HEK293T (cell line): ENCODE measurements around the gene NDRG4.
"Not testable (repeated sequence)": the region's sequence is repeated elsewhere in the genome, so short reads cannot be mapped to it uniquely, and the experiment has no call there.

Experiments used
- CTCF ChIA-PET: fragments of 350-600 bp; formaldehyde crosslinking; extraction: SDS; loops from one replicate; lab custom pipeline; 2021; ENCODE audit warnings: antibody characterized with exemption, inconsistent platforms; lab: Yijun Ruan, JAX
- POLR2A ChIA-PET: fragments of 350-600 bp; formaldehyde crosslinking; extraction: SDS; loops from one replicate; lab custom pipeline; 2020; ENCODE audit warnings: antibody characterized with exemption, inconsistent platforms; lab: Yijun Ruan, JAX
- DNase-seq: peaks from one replicate; pipeline ENCODE4 v3.0.0; 2012; ENCODE audit warnings: mixed read lengths; ENCODE audit errors: extremely low spot score
- ARNT ChIP-seq: fragments of 450-650 bp; IDR thresholded peaks from 2 replicates; pipeline ENCODE4 v1.6.1; 2017; ENCODE audit warnings: mild to moderate bottlenecking
- BHLHE40 ChIP-seq: fragments of 450-650 bp; IDR thresholded peaks from 2 replicates; pipeline ENCODE4 v1.6.1; 2016; ENCODE audit warnings: mild to moderate bottlenecking, moderate library complexity, borderline replicate concordance
- CTBP1 ChIP-seq: fragments of 450-650 bp; IDR thresholded peaks from 2 replicates; pipeline ENCODE4 v1.6.1; 2016; ENCODE audit warnings: borderline replicate concordance
- ELF4 ChIP-seq: fragments of 450-650 bp; IDR thresholded peaks from 2 replicates; pipeline ENCODE4 v1.6.1; 2017; ENCODE audit warnings: antibody characterized with exemption
- FOXA1 ChIP-seq: fragments of 450-650 bp; IDR thresholded peaks from 2 replicates; pipeline ENCODE4 v1.6.1; 2016; ENCODE audit warnings: mild to moderate bottlenecking
- FOXK2 ChIP-seq: fragments of 450-650 bp; IDR thresholded peaks from 2 replicates; pipeline ENCODE4 v1.6.1; 2016; ENCODE audit warnings: mild to moderate bottlenecking
- FOXM1 ChIP-seq: fragments of 450-650 bp; IDR thresholded peaks from 2 replicates; pipeline ENCODE4 v1.6.1; 2017; ENCODE audit warnings: mild to moderate bottlenecking, borderline replicate concordance
- HDGF ChIP-seq: fragments of 450-650 bp; IDR thresholded peaks from 2 replicates; pipeline ENCODE4 v1.6.1; 2017; ENCODE audit warnings: antibody characterized with exemption, borderline replicate concordance
- L3MBTL2 ChIP-seq: fragments of 450-650 bp; conservative IDR thresholded peaks from 2 replicates; pipeline ENCODE4 v1.6.1; 2016; ENCODE audit warnings: mild to moderate bottlenecking
- LEF1 ChIP-seq: fragments of 450-650 bp; IDR thresholded peaks from 2 replicates; pipeline ENCODE4 v1.6.1; 2017; ENCODE audit warnings: mild to moderate bottlenecking, borderline replicate concordance
- NFRKB ChIP-seq: fragments of 450-650 bp; IDR thresholded peaks from 2 replicates; pipeline ENCODE4 v1.6.1; 2016; ENCODE audit warnings: mild to moderate bottlenecking, moderate library complexity
- PKNOX1 ChIP-seq: fragments of 450-650 bp; IDR thresholded peaks from 2 replicates; pipeline ENCODE4 v1.6.1; 2016
- SP1 ChIP-seq: fragments of 450-650 bp; IDR thresholded peaks from 2 replicates; pipeline ENCODE4 v1.6.1; 2017
- SUZ12 ChIP-seq: fragments of 450-650 bp; IDR thresholded peaks from 2 replicates; pipeline ENCODE4 v1.6.1; 2016; ENCODE audit warnings: mild to moderate bottlenecking
- TARDBP ChIP-seq: fragments of 450-650 bp; IDR thresholded peaks from 2 replicates; pipeline ENCODE4 v1.6.1; 2016
- ZNF384 ChIP-seq: fragments of 450-650 bp; IDR thresholded peaks from 2 replicates; pipeline ENCODE4 v1.6.1; 2016

The NDRG4 gene

GRCh38 chr16:58485184-58485887, 14.6 kb upstream of the NDRG4 start:
- DNase-seq: no peak
- TF ChIP-seq HDGF (no peak), ARNT (no peak), PKNOX1 (no peak), L3MBTL2 (no peak), TARDBP (no peak), SP1 (no peak), NFRKB (no peak), BHLHE40 (no peak), FOXA1 (no peak), ELF4 (no peak), LEF1 (no peak), ZNF384 (no peak), CTBP1 (no peak), FOXM1 (no peak), FOXK2 (no peak), SUZ12 (no peak)
- ChIA-PET POLR2A (interaction anchor here (0.8 kb wide), 1 partner anchor 93 kb away, joined by 3 read pairs; the partner anchor contains the start of gene GINS3), CTCF (interaction anchor here (0.5 to 3.5 kb wide), 5 partner anchors 33 to 149 kb away, joined by 3 to 43 read pairs (median 5); no protein-coding TSS in a partner anchor)

GRCh38 chr16:58487566-58488351, 12.2 kb upstream of the NDRG4 start:
- TF ChIP-seq FOXM1: no peak
- TF ChIP-seq L3MBTL2: peak; percentile 12; the same call in 1 of the 2 replicates
- ChIA-PET POLR2A (interaction anchor here (0.9 to 1.5 kb wide), 2 partner anchors 95 to 151 kb away, joined by 4 to 5 read pairs; partner anchors contain the start of gene GINS3), CTCF (interaction anchor here (0.6 to 3.5 kb wide), 14 partner anchors 12 to 298 kb away, joined by 3 to 43 read pairs (median 3); partner anchors contain the start of gene NDRG4)
- peak; percentile 92 for DNase-seq

GRCh38 chr16:58488531-58488930, 11.4 kb upstream of the NDRG4 start:
- ChIA-PET CTCF (interaction anchor here (1.0 to 3.5 kb wide), 4 partner anchors 11 to 268 kb away, joined by 3 to 43 read pairs (median 6); partner anchors contain the start of gene NDRG4), POLR2A (interaction anchor here (0.7 to 1.5 kb wide), 2 partner anchors 96 kb away, joined by 3 to 5 read pairs; partner anchors contain the start of gene GINS3)
- DNase-seq: no peak
- TF ChIP-seq ELF4 (no peak), FOXK2 (no peak), LEF1 (no peak), ZNF384 (no peak), TARDBP (no peak), NFRKB (no peak), ARNT (no peak), FOXA1 (no peak), FOXM1 (no peak), SP1 (no peak)

- CTCF ChIA-PET: interaction anchor here (1.5 kb wide), 1 partner anchor 10 kb away, joined by 3 read pairs; the partner anchor contains the start of gene NDRG4
- TF ChIP-seq ZNF384 (no peak), HDGF (no peak)
- DNase-seq: no peak
- POLR2A ChIA-PET: no interaction called here
Measured at GRCh38 chr16:58490065-58490464, 9.9 kb upstream of the NDRG4 start.

- CTCF ChIA-PET: interaction anchor here (1.5 kb wide), 1 partner anchor 10 kb away, joined by 3 read pairs; the partner anchor contains the start of gene NDRG4
- POLR2A ChIA-PET, DNase-seq: not testable (repeated sequence)
Measured at GRCh38 chr16:58490539-58490938, 9.4 kb upstream of the NDRG4 start.

- no peak for DNase-seq
- CTCF ChIA-PET: no interaction called here
- POLR2A ChIA-PET: no interaction called here
- TF ChIP-seq SUZ12 (no peak), HDGF (no peak), FOXM1 (no peak), PKNOX1 (no peak), LEF1 (no peak), SP1 (no peak), ARNT (no peak)
Measured at GRCh38 chr16:58492066-58492465, 7.9 kb upstream of the NDRG4 start.

- no peak for TF ChIP-seq SUZ12
- no peak for TF ChIP-seq BHLHE40
- no peak for TF ChIP-seq ZNF384
- TF ChIP-seq LEF1: no peak
- no peak for TF ChIP-seq CTBP1
- TF ChIP-seq PKNOX1: no peak
- no peak for TF ChIP-seq FOXK2
- no peak for TF ChIP-seq ELF4
- TF ChIP-seq NFRKB: no peak
- TF ChIP-seq ARNT: no peak
- TF ChIP-seq FOXA1: no peak
- TF ChIP-seq FOXM1: no peak
- no peak for TF ChIP-seq TARDBP
- no peak for TF ChIP-seq L3MBTL2
- TF ChIP-seq SP1: no peak
- no peak for TF ChIP-seq HDGF
- CTCF ChIA-PET: no interaction called here
- no peak for DNase-seq
- POLR2A ChIA-PET: interaction anchor here (1.6 kb wide), 1 partner anchor 100 kb away, joined by 4 read pairs; the partner anchor contains the start of gene GINS3
Measured at GRCh38 chr16:58492735-58493134, 7.2 kb upstream of the NDRG4 start.
